Ishikawa (cell line): Measurements from ENCODE around the gene KCNG1.

ENCODE experiments used
- CEBPB ChIP-seq: IDR thresholded peaks from 2 replicates; pipeline ENCODE4 v1.6.1; 2012
- EP300 ChIP-seq: IDR thresholded peaks from 2 replicates; pipeline ENCODE4 v1.6.1; 2012; ENCODE audit warnings: borderline replicate concordance
- NFIC ChIP-seq: IDR thresholded peaks from 2 replicates; pipeline ENCODE4 v1.6.1; 2012
- RAD21 ChIP-seq: IDR thresholded peaks from 2 replicates; pipeline ENCODE4 v1.6.1; 2012; ENCODE audit warnings: low read depth
- REST ChIP-seq: IDR thresholded peaks from 2 replicates; pipeline ENCODE4 v1.6.1; 2012; ENCODE audit warnings: low read depth, mild to moderate bottlenecking
- TEAD4 ChIP-seq: IDR thresholded peaks from 2 replicates; pipeline ENCODE4 v1.6.1; 2012

DNA sequence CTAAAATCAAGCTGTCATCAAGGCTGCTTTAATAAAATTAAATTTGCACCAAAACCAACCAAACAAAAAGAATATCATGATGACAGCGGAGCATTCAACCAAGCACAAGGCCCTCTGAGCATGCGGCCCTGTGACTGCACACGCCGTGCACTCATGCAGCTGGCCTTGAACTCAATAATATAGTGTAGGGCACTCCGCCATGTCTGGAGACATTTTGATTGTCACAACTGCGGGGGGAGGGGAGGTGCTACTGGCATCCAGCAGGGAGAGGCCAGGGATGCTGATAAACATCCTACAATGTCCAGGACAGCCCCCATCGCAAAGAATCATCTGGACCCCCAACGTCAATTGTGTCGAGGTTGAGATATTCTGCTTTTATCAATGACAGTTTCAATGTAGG is 54.6 kb downstream of the KCNG1 start:
- TF ChIP-seq TEAD4 (no peak), REST (no peak), EP300 (no peak), CEBPB (no peak), NFIC (no peak), RAD21 (no peak)
